ENCODE results near the gene PHTF1. TPM values are rescaled to one million over a fixed set of nuclear protein-coding genes. Genes with fewer than 3 reads are reported as not detected.

PHTF1 gene
- total RNA-seq, 1 experiment from 2014 or later: 27.3 TPM

DNA sequence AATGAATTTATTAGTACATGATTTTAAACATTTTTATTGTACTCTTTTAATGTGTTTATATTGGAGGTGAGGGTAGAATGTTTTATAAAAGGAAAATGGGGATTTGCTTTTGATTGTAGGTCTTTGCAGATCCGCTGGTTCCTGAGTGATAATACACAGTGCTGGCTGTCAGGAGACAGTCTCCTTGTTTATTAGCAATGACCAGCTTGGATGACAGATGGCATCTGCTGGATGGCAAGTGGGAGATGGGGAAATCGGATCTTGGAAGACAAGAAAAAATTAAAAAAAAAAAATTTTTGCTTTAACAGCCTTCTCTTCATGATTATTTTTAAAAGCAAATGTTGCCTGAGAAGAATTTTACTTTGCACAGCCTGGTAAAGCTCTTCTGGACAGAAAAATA lies 4.4 kb upstream of the PHTF1 start:
- H3K27me3 ChIP-seq (ENCODE audit: low read length): no peaks in the 10 kb centered on the region
- DNase-seq (no peak), ATAC-seq (no peak)
- no peaks in the 10 kb centered on the region for H3F3A ChIP-seq (ENCODE audit: low read length, unreplicated experiment)
- no peak overlapping the region for H3K27ac ChIP-seq (ENCODE audit: low read length)
- intact Hi-C loops (cut with micrococcal nuclease): no loop called here
- no peaks in the 10 kb centered on the region for H3K9me2 ChIP-seq (replicated peaks; ENCODE audit: low read length)
- H3K9ac ChIP-seq (ENCODE audit: low read length): no peak overlapping the region
- peaks cover 8% of the 10 kb centered on the region for H3K36me3 ChIP-seq (ENCODE audit: low read depth, low read length)
- TF ChIP-seq EZH2 (IDR thresholded peaks at IDR 0.05; ENCODE audit: low read length, unreplicated experiment): no peak
- no peak for TF ChIP-seq EZH2phosphoT487 (IDR thresholded peaks at IDR 0.05; ENCODE audit: borderline replicate concordance, low read length)
- TF ChIP-seq, protein P1, sequence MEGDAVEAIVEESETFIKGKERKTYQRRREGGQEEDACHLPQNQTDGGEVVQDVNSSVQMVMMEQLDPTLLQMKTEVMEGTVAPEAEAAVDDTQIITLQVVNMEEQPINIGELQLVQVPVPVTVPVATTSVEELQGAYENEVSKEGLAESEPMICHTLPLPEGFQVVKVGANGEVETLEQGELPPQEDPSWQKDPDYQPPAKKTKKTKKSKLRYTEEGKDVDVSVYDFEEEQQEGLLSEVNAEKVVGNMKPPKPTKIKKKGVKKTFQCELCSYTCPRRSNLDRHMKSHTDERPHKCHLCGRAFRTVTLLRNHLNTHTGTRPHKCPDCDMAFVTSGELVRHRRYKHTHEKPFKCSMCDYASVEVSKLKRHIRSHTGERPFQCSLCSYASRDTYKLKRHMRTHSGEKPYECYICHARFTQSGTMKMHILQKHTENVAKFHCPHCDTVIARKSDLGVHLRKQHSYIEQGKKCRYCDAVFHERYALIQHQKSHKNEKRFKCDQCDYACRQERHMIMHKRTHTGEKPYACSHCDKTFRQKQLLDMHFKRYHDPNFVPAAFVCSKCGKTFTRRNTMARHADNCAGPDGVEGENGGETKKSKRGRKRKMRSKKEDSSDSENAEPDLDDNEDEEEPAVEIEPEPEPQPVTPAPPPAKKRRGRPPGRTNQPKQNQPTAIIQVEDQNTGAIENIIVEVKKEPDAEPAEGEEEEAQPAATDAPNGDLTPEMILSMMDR (conservative IDR thresholded peaks at IDR 0.05; ENCODE audit: low read depth, low read length): no peak
- H3K79me2 ChIP-seq (ENCODE audit: low read length): peaks cover 1% of the 10 kb centered on the region
- no peak overlapping the region for H2AFZ ChIP-seq (ENCODE audit: low read length)
- H4K20me1 ChIP-seq (ENCODE audit: low read length): no peaks in the 10 kb centered on the region
- H3K4me3 ChIP-seq (ENCODE audit: low read length): no peak overlapping the region
- ChIA-PET CTCF (no interaction called here), POLR2A (ENCODE audit: unreplicated experiment) (no interaction called here)
- H3K9me3 ChIP-seq (ENCODE audit: low read length): no peaks in the 10 kb centered on the region
- BruUV-seq (replicated peaks): no TSS peak
- H3K4me2 ChIP-seq (ENCODE audit: low read length): no peak overlapping the region
- no peaks in the 10 kb centered on the region; the same call in 1 of the 2 replicates for H3K4me1 ChIP-seq (ENCODE audit: insufficient read depth, low read length)

DNA sequence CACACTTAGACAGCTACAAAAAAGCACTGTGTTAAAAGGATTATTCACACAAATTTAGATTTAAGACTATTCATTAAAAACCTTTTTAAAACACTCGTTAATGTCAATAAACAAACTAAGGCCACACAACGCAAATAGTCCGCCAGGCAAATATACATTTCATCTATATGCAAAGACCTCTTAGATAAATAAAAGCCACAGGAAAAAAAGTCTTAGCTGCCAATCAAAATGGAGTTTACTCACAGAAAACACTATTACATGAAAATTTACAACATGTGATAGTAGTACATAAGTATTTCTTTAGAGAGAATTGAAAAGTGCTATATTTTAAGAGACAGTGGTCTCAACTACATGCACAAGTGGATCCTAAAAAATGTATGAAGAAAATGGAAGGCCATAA lies 2.7 kb upstream of the PHTF1 start:
- Histone ChIP-seq H3K27ac (ENCODE audit: low read length) (no peak overlapping the region), H3K4me3 (ENCODE audit: low read length) (no peak overlapping the region), H3K4me2 (ENCODE audit: low read length) (no peak overlapping the region), H3K9ac (ENCODE audit: low read length) (no peak overlapping the region), H3K9me2 (replicated peaks; ENCODE audit: low read length) (no peaks in the 10 kb centered on the region), H3K27me3 (ENCODE audit: low read length) (no peaks in the 10 kb centered on the region), H3K79me2 (ENCODE audit: low read length) (peaks cover 18% of the 10 kb centered on the region), H3K36me3 (ENCODE audit: low read depth, low read length) (peaks cover 8% of the 10 kb centered on the region), H3K9me3 (ENCODE audit: low read length) (no peaks in the 10 kb centered on the region), H3F3A (ENCODE audit: low read length, unreplicated experiment) (no peaks in the 10 kb centered on the region), H4K20me1 (ENCODE audit: low read length) (no peaks in the 10 kb centered on the region), H3K4me1 (ENCODE audit: insufficient read depth, low read length) (peaks cover 5% of the 10 kb centered on the region; the same call in 1 of the 2 replicates), H2AFZ (ENCODE audit: low read length) (no peak overlapping the region)
- intact Hi-C loops (cut with micrococcal nuclease): no loop called here
- TF ChIP-seq EZH2phosphoT487 (IDR thresholded peaks at IDR 0.05; ENCODE audit: borderline replicate concordance, low read length) (no peak), EZH2 (IDR thresholded peaks at IDR 0.05; ENCODE audit: low read length, unreplicated experiment) (no peak)
- TF ChIP-seq, protein P1 (conservative IDR thresholded peaks at IDR 0.05; ENCODE audit: low read depth, low read length): no peak
- ChIA-PET POLR2A (ENCODE audit: unreplicated experiment) (no interaction called here), CTCF (no interaction called here)
- no peak for ATAC-seq
- DNase-seq: no peak
- no TSS peak for BruUV-seq (replicated peaks)

Measured in PC-3 (cell line).